ENCODE data around the gene NTNG2. TPM values are rescaled to one million over a fixed set of nuclear protein-coding genes. Genes with fewer than 3 reads are reported as not detected.

Gene NTNG2
- total RNA-seq, 4 donors from 2014 or later, result 1.5 to 6.6 (median 4.3) TPM

DNA sequence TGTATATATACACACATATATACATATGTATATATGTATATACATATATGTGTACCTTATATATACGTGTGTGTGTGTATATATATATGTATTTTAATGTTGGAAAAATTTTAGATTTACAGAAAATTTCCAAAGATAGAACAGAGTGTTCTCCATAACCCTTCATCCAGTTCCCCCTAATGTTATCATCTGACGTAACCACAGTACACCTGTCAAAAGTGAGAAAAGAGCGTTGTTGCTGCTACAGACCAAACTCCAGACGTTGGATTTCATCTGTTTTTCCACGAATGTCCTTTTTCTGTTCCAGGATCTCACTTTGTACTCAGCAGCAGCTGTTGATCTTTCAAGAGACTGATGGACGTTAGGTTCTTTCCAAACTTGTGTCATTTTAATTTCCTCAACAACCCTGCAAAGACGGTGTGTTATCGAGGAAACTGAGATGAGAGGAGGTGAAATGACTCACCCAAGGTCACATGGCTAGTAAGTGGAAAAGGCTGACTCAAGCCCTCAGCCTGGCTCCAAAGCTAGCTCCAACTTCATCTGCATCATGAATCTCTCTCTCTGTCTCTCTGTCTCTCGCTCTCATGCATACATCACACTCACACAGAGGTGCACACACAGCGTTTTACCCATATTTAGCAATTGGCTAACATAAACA is 17.0 kb upstream of the NTNG2 start:
- WGBS, result 70% methylated on average over 10 of the region's 10 CpGs
- peaks cover 7 to 10% (median 9%) of the 10 kb centered on the region in 4 donors for H3K4me1 ChIP-seq
- no peaks in the 10 kb centered on the region for H3K9me3 ChIP-seq
- H3K27ac ChIP-seq (replicated peaks in 1 of 4), result no peak overlapping the region
- intact Hi-C loops (cut with DNase I), result no loop called here
- no peak for DNase-seq (ENCODE audit: extremely low spot score)
- H3K36me3 ChIP-seq, result no peaks in the 10 kb centered on the region
- H3K27me3 ChIP-seq, result peaks cover 0 to 96% (median 22%) of the 10 kb centered on the region in 4 donors
- no peak overlapping the region for H3K4me3 ChIP-seq
- TF ChIP-seq POLR2A (IDR thresholded peaks at IDR 0.05; ENCODE audit: low read depth) (no peak), EP300 (IDR thresholded peaks at IDR 0.05) (no peak), CTCF (IDR thresholded peaks at IDR 0.05) (no peak), POLR2AphosphoS5 (IDR thresholded peaks at IDR 0.05) (no peak)

DNA sequence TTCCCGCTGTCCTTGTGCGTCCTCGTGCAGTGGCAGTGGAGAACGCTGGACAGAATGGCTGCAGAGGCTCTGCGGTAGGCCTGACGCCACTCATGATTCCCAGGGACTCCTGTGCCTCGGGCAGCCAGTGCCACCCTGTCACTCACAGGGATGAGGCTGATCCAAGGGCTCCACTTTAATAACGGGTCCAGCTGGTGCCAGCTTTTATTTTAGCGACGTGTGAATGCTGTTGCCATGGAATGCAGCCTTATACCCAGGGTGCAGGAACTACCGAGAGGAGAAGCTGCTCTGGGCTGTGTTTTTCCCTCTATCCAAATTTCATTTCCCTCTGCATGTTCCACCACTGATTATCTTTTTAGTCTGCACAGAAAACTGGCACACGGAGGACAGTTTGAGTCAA is 15.8 kb upstream of the NTNG2 start:
- intact Hi-C loops (cut with DNase I), result no loop called here
- Histone ChIP-seq H3K4me3 (no peak overlapping the region), H3K9me3 (no peaks in the 10 kb centered on the region), H3K36me3 (no peaks in the 10 kb centered on the region), H3K27ac (replicated peaks in 1 of 4) (no peak overlapping the region), H3K4me1 (peaks cover 7 to 9% (median 9%) of the 10 kb centered on the region in 4 donors), H3K27me3 (peaks cover 0 to 97% (median 15%) of the 10 kb centered on the region in 4 donors)
- WGBS, result 77% methylated on average over 7 of the region's 12 CpGs
- TF ChIP-seq POLR2AphosphoS5 (IDR thresholded peaks at IDR 0.05) (no peak), CTCF (IDR thresholded peaks at IDR 0.05) (no peak), POLR2A (IDR thresholded peaks at IDR 0.05; ENCODE audit: low read depth) (no peak), EP300 (IDR thresholded peaks at IDR 0.05) (no peak)
- no peak for DNase-seq (ENCODE audit: extremely low spot score)

DNA sequence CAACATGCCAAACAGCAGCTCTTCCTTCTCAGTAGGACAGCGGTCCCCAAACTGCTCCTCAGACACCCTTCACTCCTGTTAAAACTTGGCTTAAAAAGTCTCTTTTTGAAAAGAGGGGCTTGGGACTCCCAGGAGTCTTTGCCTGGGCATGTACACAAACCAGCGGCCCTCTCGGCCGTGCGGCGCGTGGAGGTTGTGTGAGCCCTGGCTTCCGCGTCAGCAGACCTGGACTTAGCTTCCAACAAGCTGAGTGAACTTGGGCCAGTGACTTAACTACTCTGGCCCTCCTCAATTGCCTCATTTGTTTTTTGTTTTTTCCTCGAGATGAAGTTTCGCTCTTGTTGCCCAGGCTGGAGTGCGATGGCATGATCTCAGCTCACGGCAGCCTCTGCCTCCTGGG is 15.3 kb upstream of the NTNG2 start:
- WGBS, result 82% methylated on average over 13 of the region's 13 CpGs
- no peak overlapping the region for H3K27ac ChIP-seq (replicated peaks in 1 of 4)
- TF ChIP-seq CTCF (IDR thresholded peaks at IDR 0.05), result no peak
- no peak for TF ChIP-seq POLR2A (IDR thresholded peaks at IDR 0.05; ENCODE audit: low read depth)
- TF ChIP-seq POLR2AphosphoS5 (IDR thresholded peaks at IDR 0.05), result no peak
- TF ChIP-seq EP300 (IDR thresholded peaks at IDR 0.05), result no peak
- DNase-seq (ENCODE audit: extremely low spot score), result no peak
- H3K4me3 ChIP-seq, result no peak overlapping the region
- peaks cover 4% of the 10 kb centered on the region in 4 donors for H3K4me1 ChIP-seq
- no peaks in the 10 kb centered on the region for H3K36me3 ChIP-seq
- intact Hi-C loops (cut with DNase I), result no loop called here
- H3K27me3 ChIP-seq, result peaks cover 0 to 97% (median 15%) of the 10 kb centered on the region in 4 donors
- no peaks in the 10 kb centered on the region for H3K9me3 ChIP-seq

- H3K4me1 ChIP-seq, result no peaks in the 10 kb centered on the region
- DNase-seq (ENCODE audit: extremely low spot score), result no peak
- H3K9me3 ChIP-seq, result no peaks in the 10 kb centered on the region
- TF ChIP-seq POLR2AphosphoS5 (IDR thresholded peaks at IDR 0.05) (no peak), POLR2A (IDR thresholded peaks at IDR 0.05; ENCODE audit: low read depth) (no peak), CTCF (IDR thresholded peaks at IDR 0.05) (no peak), EP300 (IDR thresholded peaks at IDR 0.05) (no peak)
- no peak overlapping the region for H3K27ac ChIP-seq (replicated peaks in 1 of 4)
- H3K36me3 ChIP-seq, result no peaks in the 10 kb centered on the region
- no peak overlapping the region for H3K4me3 ChIP-seq
- intact Hi-C loops (cut with DNase I), result no loop called here
- WGBS, result 74% methylated on average over 4 of the region's 4 CpGs
- peaks cover 0 to 97% (median 13%) of the 10 kb centered on the region in 4 donors for H3K27me3 ChIP-seq
These were observed 14.5 kb upstream of the NTNG2 start for GRCh38 chr9:132147331-132147730.

- Histone ChIP-seq H3K4me1 (no peaks in the 10 kb centered on the region), H3K27ac (replicated peaks in 1 of 4) (no peak overlapping the region), H3K36me3 (no peaks in the 10 kb centered on the region), H3K27me3 (peaks cover 0 to 97% (median 13%) of the 10 kb centered on the region in 4 donors), H3K4me3 (no peak overlapping the region), H3K9me3 (no peaks in the 10 kb centered on the region)
- DNase-seq (ENCODE audit: extremely low spot score), result no peak
- TF ChIP-seq POLR2AphosphoS5 (IDR thresholded peaks at IDR 0.05) (no peak), EP300 (IDR thresholded peaks at IDR 0.05) (no peak), POLR2A (IDR thresholded peaks at IDR 0.05; ENCODE audit: low read depth) (no peak), CTCF (IDR thresholded peaks at IDR 0.05) (no peak)
- 90% methylated on average over 8 of the region's 8 CpGs for WGBS
- intact Hi-C loops (cut with DNase I), result no loop called here
These were observed 14.0 kb upstream of the NTNG2 start for GRCh38 chr9:132147839-132148238.
